Chondrocyte (in vitro differentiated cells): Measurements from ENCODE around the gene MICAL3. TPM values are rescaled to one million over a fixed set of nuclear protein-coding genes. Genes with fewer than 3 reads are reported as not detected.

Experiments used
- DNase-seq: peaks from one replicate; pipeline ENCODE4 v3.0.0; 2021; ENCODE audit warnings: mixed read lengths, low spot score
- H3K27ac Mint-ChIP-seq: one replicate; pipeline ENCODE4 v1.8.0; 2021; ENCODE audit warnings: mild to moderate bottlenecking, moderate library complexity, mixed read lengths; ENCODE audit not compliant: unreplicated experiment
- H3K27me3 Mint-ChIP-seq: 2 replicates; pipeline ENCODE4 v1.8.0; 2021; ENCODE audit warnings: low read depth, mixed read lengths
- H3K36me3 Mint-ChIP-seq: 2 replicates; pipeline ENCODE4 v1.8.0; 2021; ENCODE audit warnings: low read depth, mixed read lengths
- H3K4me1 Mint-ChIP-seq: 2 replicates; pipeline ENCODE4 v1.8.0; 2021; ENCODE audit warnings: low read depth, mild to moderate bottlenecking, mixed read lengths
- H3K4me3 Mint-ChIP-seq: one replicate; pipeline ENCODE4 v1.8.0; 2021; ENCODE audit warnings: mild to moderate bottlenecking, moderate library complexity, mixed read lengths; ENCODE audit not compliant: unreplicated experiment
- H3K9me3 Mint-ChIP-seq: 2 replicates; pipeline ENCODE4 v1.8.0; 2021; ENCODE audit warnings: low read depth, mixed read lengths
- total RNA-seq: library from RNA; stranded (reverse); gene quantifications from 3 replicates; pipeline ENCODE4 v1.2.1, GENCODE V29; 2021
- TF ChIP-seq, protein P1 (sequence below): fragments of 200-600 bp; sonication (generic); IDR thresholded peaks from 2 replicates; pipeline ENCODE4 v1.5.0; 2021; ENCODE audit warnings: antibody characterized with exemption, mild to moderate bottlenecking, moderate library complexity

MICAL3 gene
- total RNA-seq, 1 donor from 2014 or later = 68.2 TPM

DNA sequence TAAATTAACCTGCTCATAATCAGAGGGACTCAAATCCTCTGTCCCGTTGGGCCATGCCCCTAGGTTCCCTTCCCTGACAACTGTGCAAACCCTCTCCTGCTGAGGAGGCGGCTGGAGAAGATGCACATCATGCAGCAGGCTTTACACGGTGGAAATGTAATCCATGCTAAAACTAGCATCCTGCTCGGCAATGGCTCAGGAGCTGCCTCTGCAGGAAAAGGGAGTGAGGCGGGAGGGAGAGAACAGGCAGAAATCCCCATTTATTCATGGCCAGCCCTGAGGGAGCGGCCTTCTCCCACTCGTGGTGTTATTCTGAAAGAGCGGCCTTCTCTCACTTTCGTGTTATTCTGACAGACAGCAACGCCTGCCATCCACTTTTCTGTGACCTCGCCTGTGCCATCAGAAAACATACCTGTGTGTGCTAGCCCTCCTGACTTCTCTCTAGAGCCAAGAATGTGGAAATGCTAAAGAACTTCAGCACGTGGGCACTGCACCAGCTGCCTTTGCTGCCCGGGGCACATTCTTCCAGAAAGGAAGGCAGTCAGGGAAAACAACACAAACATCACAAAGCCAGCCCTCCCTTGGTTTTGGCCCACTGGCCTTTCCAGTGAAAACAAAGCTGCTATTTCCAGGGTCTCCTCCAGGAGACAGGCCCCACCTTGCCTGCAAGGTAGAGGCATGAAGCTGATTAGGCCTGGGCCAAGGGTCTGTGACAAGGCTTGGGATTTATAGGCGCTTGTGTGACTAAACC is 187.2 kb downstream of the MICAL3 start:
- peaks cover 9% of the 10 kb centered on the region for H3K36me3 Mint-ChIP-seq
- H3K9me3 Mint-ChIP-seq = no peaks in the 10 kb centered on the region
- DNase-seq = no peak
- H3K27ac Mint-ChIP-seq = no peak overlapping the region
- TF ChIP-seq, protein P1, sequence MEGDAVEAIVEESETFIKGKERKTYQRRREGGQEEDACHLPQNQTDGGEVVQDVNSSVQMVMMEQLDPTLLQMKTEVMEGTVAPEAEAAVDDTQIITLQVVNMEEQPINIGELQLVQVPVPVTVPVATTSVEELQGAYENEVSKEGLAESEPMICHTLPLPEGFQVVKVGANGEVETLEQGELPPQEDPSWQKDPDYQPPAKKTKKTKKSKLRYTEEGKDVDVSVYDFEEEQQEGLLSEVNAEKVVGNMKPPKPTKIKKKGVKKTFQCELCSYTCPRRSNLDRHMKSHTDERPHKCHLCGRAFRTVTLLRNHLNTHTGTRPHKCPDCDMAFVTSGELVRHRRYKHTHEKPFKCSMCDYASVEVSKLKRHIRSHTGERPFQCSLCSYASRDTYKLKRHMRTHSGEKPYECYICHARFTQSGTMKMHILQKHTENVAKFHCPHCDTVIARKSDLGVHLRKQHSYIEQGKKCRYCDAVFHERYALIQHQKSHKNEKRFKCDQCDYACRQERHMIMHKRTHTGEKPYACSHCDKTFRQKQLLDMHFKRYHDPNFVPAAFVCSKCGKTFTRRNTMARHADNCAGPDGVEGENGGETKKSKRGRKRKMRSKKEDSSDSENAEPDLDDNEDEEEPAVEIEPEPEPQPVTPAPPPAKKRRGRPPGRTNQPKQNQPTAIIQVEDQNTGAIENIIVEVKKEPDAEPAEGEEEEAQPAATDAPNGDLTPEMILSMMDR = peak; percentile 26
- H3K27me3 Mint-ChIP-seq = no peaks in the 10 kb centered on the region
- no peak overlapping the region for H3K4me3 Mint-ChIP-seq
- H3K4me1 Mint-ChIP-seq = peaks cover 9% of the 10 kb centered on the region

DNA sequence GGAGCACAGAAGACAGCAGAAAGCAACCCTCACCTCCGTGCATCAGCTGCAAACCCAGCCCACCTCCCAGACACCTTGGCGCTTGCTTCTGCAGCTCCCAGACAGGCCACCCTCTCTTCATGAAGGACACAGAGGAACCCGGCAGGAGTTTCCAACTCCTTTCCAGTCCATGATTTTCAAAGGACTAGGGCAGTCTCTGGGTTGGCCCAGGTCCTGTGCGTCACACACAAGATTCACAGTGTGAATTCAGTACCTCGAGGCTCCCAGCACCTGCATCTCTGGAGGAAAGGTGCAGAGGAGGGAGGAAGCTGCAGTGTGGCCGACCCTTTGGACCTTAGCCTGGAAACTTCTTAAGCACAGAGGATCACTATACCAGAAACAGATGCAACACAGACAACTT is 189.1 kb downstream of the MICAL3 start:
- Mint-ChIP-seq H3K27me3 (no peaks in the 10 kb centered on the region), H3K4me3 (no peak overlapping the region), H3K36me3 (peaks cover 4% of the 10 kb centered on the region), H3K4me1 (peaks cover 9% of the 10 kb centered on the region), H3K27ac (no peak overlapping the region), H3K9me3 (no peaks in the 10 kb centered on the region)
- DNase-seq = no peak
- TF ChIP-seq, protein P1 = no peak

DNA sequence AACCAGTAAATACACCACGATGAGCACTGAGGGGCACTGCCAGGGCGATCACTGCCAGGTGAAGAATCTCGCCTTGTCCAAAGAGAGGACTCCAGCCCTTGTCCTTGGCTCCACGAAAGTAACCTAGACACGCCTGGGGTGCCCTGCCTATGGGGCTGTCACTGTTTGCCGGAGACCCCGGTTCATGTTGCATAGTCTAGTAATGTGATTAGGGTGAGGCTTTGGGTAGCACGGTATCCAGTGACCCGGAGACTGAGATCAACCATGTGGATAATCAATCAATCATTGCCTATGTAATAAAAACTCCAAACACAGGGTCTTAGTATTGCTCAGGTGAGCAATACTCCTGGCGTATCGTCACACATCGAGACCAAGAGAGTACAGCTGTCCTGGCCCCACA is 190.9 kb downstream of the MICAL3 start:
- TF ChIP-seq, protein P1 = no peak
- peaks cover 9% of the 10 kb centered on the region for H3K4me1 Mint-ChIP-seq
- DNase-seq = no peak
- no peaks in the 10 kb centered on the region for H3K27me3 Mint-ChIP-seq
- H3K27ac Mint-ChIP-seq = no peak overlapping the region
- H3K36me3 Mint-ChIP-seq = peaks cover 4% of the 10 kb centered on the region
- H3K9me3 Mint-ChIP-seq = no peaks in the 10 kb centered on the region
- no peak overlapping the region for H3K4me3 Mint-ChIP-seq

DNA sequence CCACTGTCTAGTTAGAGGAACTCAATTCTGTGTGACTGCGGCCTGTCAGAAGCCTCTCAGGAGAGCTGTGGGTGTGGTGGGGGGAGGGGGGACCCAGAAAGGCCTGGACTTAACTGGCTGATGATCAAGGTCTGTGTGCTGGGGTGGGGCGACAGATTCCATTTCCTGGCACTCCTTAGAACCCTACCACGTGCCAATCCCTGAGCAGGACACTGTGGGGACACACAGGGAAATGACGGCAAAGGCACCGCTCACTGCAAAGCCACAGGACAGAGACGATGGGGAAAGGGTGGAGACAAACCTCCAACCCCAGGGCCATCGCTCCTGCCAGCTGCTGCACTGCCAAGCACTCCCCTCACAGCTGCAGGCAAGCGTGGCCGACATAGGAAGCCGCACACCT is 191.7 kb downstream of the MICAL3 start:
- H3K36me3 Mint-ChIP-seq = peaks cover 6% of the 10 kb centered on the region
- no peak overlapping the region for H3K4me3 Mint-ChIP-seq
- TF ChIP-seq, protein P1 = no peak
- peaks cover 8% of the 10 kb centered on the region for H3K4me1 Mint-ChIP-seq
- DNase-seq = no peak
- H3K9me3 Mint-ChIP-seq = no peaks in the 10 kb centered on the region
- no peaks in the 10 kb centered on the region for H3K27me3 Mint-ChIP-seq
- no peak overlapping the region for H3K27ac Mint-ChIP-seq

DNA sequence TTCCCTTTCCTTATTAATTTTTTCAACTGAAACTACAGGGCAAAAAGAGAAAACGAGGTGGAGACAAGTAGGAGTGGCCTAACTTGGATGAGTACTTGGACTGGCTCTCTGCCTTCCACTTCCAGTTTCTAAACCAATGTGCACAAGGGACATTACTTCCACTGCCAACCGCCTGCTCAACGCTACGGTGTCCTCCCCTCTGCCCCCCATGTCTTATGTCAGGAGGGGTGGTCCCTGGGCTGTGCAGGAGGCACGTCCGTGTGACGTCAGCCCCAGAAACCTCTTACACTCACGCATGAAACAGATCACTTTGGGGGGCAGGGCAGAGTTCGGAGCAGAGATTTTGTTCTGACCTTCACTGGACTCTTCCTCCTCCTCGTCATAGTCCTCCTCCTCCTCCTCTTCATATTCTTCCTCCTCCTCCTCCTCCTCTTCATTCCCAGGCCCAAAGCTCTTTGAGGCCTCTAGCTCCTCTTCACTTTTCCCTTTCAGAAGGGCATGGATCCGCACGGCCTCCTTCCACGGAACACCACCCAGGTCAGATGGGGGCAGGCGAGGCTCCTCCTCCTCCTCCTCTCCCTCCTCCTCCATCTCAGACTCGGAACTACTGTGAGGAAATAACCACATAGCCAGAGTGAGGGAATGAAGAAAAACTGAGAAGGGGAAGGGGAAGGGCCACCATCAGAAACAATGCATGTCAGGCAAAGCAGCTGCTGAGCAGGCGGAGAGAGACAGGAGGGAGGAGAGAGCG is 192.7 kb downstream of the MICAL3 start:
- Mint-ChIP-seq H3K4me1 (no peaks in the 10 kb centered on the region), H3K4me3 (no peak overlapping the region), H3K36me3 (peaks cover 10% of the 10 kb centered on the region), H3K9me3 (no peaks in the 10 kb centered on the region), H3K27me3 (no peaks in the 10 kb centered on the region), H3K27ac (no peak overlapping the region)
- no peak for DNase-seq
- TF ChIP-seq, protein P1 = no peak
